Spleen (tissue), 7 donors: ENCODE results near the gene RFFL.

Source experiments
- POLR2A ChIP-seq, 3 donors: fragments of 450-650 bp; IDR thresholded peaks; one replicate each; pipeline ENCODE4 v1.5.1; 2017; ENCODE audit warnings: antibody characterized with exemption in 3 of 3, mild to moderate bottlenecking in 1 of 3
- POLR2AphosphoS5 ChIP-seq, 3 donors: sonication (generic); formaldehyde crosslinking; IDR thresholded peaks; one replicate each; pipeline ENCODE4 v1.5.1; 2017; ENCODE audit warnings: antibody characterized with exemption in 3 of 3
- TF ChIP-seq, protein P1 (sequence below), 11 experiments: fragments of 200-600 bp in 7 of 11; fragments of 450-650 bp in 4 of 11; sonication (generic) in 4 of 11; IDR thresholded peaks in 8 of 11; conservative IDR thresholded peaks in 3 of 11; 1 replicate in 7 of 11; 2 replicates in 4 of 11; pipeline versions ENCODE4 v1.4.0 to v1.8.0; 2016 to 2021; ENCODE audit warnings: antibody characterized with exemption in 11 of 11, inconsistent platforms in 4 of 11, mild to moderate bottlenecking in 1 of 11
- donor health status: DM: no; HTN: no; CAD: no; lungs with moderate emphysema.
- donor health status: DM: no; HTN: no; CAD: no.
- donor health status: DM: no; HTN: no; CAD: no.

DNA sequence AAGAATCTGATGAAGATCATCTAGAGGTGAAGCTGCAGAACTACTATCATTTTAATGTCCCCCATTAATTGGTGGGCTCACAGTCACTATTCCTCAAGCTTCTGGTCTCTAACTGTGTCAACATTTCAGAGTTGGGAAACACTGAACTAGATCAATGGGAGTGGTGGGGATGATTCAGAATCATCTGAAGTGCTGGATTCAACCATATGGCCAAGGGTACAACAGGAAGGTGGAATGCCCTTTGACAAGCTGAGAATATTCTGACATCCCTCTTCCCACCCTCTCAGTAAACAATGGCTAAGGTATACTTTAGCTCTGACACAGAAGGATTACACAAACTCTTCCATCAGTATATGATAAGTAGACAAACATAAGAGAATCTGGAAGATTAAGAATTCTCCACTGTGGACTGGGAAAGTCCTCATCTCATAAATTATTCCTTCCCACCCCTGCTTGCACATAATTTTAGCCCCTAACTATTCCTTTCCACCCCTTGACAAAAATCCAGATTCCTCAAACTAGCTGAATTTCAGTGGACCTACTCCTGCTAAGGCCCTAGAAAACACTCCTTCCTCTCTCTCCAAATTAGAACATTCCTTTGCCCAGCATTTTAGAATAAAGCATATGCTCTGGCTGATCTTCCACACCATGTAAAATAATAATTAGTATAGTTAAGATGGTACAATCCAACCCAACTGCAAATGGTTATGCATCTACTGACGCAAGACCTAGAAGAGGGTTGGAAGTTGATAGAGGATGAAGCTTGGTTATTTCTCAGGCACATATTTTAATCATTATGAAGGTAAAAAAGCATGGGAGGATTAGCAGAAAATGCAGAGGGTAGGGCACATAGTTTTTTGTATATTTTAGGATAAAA, 16.3 kb upstream of the RFFL start:
- TF ChIP-seq, protein P1, sequence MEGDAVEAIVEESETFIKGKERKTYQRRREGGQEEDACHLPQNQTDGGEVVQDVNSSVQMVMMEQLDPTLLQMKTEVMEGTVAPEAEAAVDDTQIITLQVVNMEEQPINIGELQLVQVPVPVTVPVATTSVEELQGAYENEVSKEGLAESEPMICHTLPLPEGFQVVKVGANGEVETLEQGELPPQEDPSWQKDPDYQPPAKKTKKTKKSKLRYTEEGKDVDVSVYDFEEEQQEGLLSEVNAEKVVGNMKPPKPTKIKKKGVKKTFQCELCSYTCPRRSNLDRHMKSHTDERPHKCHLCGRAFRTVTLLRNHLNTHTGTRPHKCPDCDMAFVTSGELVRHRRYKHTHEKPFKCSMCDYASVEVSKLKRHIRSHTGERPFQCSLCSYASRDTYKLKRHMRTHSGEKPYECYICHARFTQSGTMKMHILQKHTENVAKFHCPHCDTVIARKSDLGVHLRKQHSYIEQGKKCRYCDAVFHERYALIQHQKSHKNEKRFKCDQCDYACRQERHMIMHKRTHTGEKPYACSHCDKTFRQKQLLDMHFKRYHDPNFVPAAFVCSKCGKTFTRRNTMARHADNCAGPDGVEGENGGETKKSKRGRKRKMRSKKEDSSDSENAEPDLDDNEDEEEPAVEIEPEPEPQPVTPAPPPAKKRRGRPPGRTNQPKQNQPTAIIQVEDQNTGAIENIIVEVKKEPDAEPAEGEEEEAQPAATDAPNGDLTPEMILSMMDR (IDR thresholded peaks at IDR 0.05 in 8 of 11, conservative IDR thresholded peaks at IDR 0.05 in 3 of 11), result no peak
- no peak for TF ChIP-seq POLR2AphosphoS5 (IDR thresholded peaks at IDR 0.05)
- TF ChIP-seq POLR2A (IDR thresholded peaks at IDR 0.05), result no peak
